Endothelial cell of umbilical vein (primary cell): ENCODE data around the gene KDM6B. TPM values are rescaled to one million over a fixed set of nuclear protein-coding genes. Genes with fewer than 3 reads are reported as not detected.

ENCODE experiments used
- BruUV-seq: library from RNA; stranded (reverse); fragments of 400-500 nt; replicated peaks from 2 replicates; lab custom pipeline; 2021; lab: Mats Ljungman, UMichigan
- CTCF ChIA-PET: fragments of 300-600, 350-600 bp; sonication (Branson Sonifier 250); formaldehyde crosslinking; loops from one replicate; lab custom pipeline; 2021; ENCODE audit warnings: antibody characterized with exemption, inconsistent platforms; lab: Charles Lee
- POLR2A ChIA-PET: fragments of 300-600, 350-600 bp; sonication (Branson Sonifier 250); formaldehyde crosslinking; loops from one replicate; lab custom pipeline; 2021; ENCODE audit warnings: antibody characterized with exemption, inconsistent platforms; lab: Charles Lee
- DNase-seq: peaks from one replicate; pipeline ENCODE4 v3.0.0-alpha.2; 2011; ENCODE audit warnings: low read depth, low spot score
- FAIRE-seq: peaks from 2 replicates; lab custom pipeline; 2011; peaks lifted over from hg19 to GRCh38; lab: Jason Lieb, UNC
- H2AFZ ChIP-seq: 2 replicates; pipeline ENCODE4 v1.6.0; 2012; ENCODE audit warnings: low read depth, low read length, control low read depth, inconsistent platforms
- H3K27ac ChIP-seq: 2 replicates; pipeline ENCODE4 v1.5.1; 2011; ENCODE audit warnings: low read depth, mild to moderate bottlenecking, control low read depth, low read length, moderate library complexity; ENCODE audit not compliant: insufficient read depth
- H3K27me3 ChIP-seq, 2 experiments: 2 replicates each; pipeline versions ENCODE4 v1.6.0 to v1.6.1; 2011; ENCODE audit warnings: low read length in 2 of 2, mixed read lengths in 1 of 2; ENCODE audit not compliant: control insufficient read depth in 2 of 2, insufficient read depth in 2 of 2
- H3K36me3 ChIP-seq, 2 experiments: 2 replicates in 1 of 2; 3 replicates in 1 of 2; pipeline ENCODE4 v1.5.1; 2011; ENCODE audit warnings: low read length in 2 of 2, mild to moderate bottlenecking in 1 of 2, moderate library complexity in 1 of 2; ENCODE audit not compliant: control insufficient read depth in 2 of 2, insufficient read depth in 2 of 2; ENCODE audit errors: extremely low read depth in 1 of 2
- H3K4me1 ChIP-seq: 3 replicates; pipeline ENCODE4 v1.5.1; 2011; ENCODE audit warnings: mild to moderate bottlenecking, low read length; ENCODE audit not compliant: control insufficient read depth, insufficient read depth; ENCODE audit errors: extremely low read depth
- H3K4me2 ChIP-seq: 2 replicates; pipeline ENCODE4 v1.6.1; 2011; ENCODE audit warnings: low read length, control low read depth, mixed read lengths; ENCODE audit not compliant: insufficient read depth
- H3K4me3 ChIP-seq, 3 experiments: fragments of 200-600 bp in 1 of 3; sonication (generic), shearing (Covaris generic) in 1 of 3; replicated peaks in 1 of 3; 2 replicates each; pipeline ENCODE4 v1.5.1; 2011 to 2016; ENCODE audit warnings: control low read depth in 3 of 3, low read length in 3 of 3, mild to moderate bottlenecking in 2 of 3, inconsistent platforms in 1 of 3, low read depth in 1 of 3, moderate library complexity in 1 of 3; ENCODE audit not compliant: insufficient read depth in 1 of 3
- H3K79me2 ChIP-seq: 2 replicates; pipeline ENCODE4 v1.6.0; 2012; ENCODE audit warnings: low read length, inconsistent platforms; ENCODE audit not compliant: control insufficient read depth, insufficient read depth
- H3K9ac ChIP-seq: replicated peaks from 2 replicates; pipeline ENCODE3; 2011; ENCODE audit warnings: low read length, control low read depth; ENCODE audit not compliant: insufficient read depth; ENCODE audit errors: extremely low read depth
- H3K9me1 ChIP-seq: replicated peaks from 3 replicates; pipeline ENCODE4 v1.6.0; 2011; ENCODE audit warnings: mild to moderate bottlenecking, low read length; ENCODE audit not compliant: control insufficient read depth, insufficient read depth; ENCODE audit errors: extremely low read depth
- H3K9me3 ChIP-seq: replicated peaks from 2 replicates; pipeline ENCODE4 v1.5.1; 2012; ENCODE audit warnings: low read length, inconsistent platforms; ENCODE audit not compliant: control insufficient read depth, insufficient read depth
- H4K20me1 ChIP-seq: replicated peaks from 2 replicates; pipeline ENCODE3; 2011; ENCODE audit warnings: mild to moderate bottlenecking, low read length; ENCODE audit not compliant: control insufficient read depth, insufficient read depth; ENCODE audit errors: extremely low read depth
- EZH2 ChIP-seq: IDR thresholded peaks from 2 replicates; pipeline ENCODE4 v1.6.1; 2012; ENCODE audit warnings: borderline replicate concordance, low read depth, mild to moderate bottlenecking, moderate library complexity, low read length, inconsistent platforms; ENCODE audit not compliant: severe bottlenecking
- FOS ChIP-seq: IDR thresholded peaks from 2 replicates; pipeline ENCODE4 v1.6.1; 2011; ENCODE audit warnings: mild to moderate bottlenecking, low read length, moderate library complexity, borderline replicate concordance; ENCODE audit not compliant: insufficient read depth
- GATA2 ChIP-seq: IDR thresholded peaks from 2 replicates; pipeline ENCODE4 v1.7.0; 2011; ENCODE audit warnings: low read depth, mild to moderate bottlenecking, moderate library complexity, mixed read lengths, low read length; ENCODE audit not compliant: insufficient read length, insufficient read depth
- JUN ChIP-seq: IDR thresholded peaks from 2 replicates; pipeline ENCODE4 v1.6.1; 2011; ENCODE audit warnings: borderline replicate concordance, low read depth; ENCODE audit not compliant: insufficient read length, insufficient read depth
- MYC ChIP-seq: IDR thresholded peaks from one replicate; pipeline ENCODE4 v1.6.1; 2011; ENCODE audit warnings: mild to moderate bottlenecking, low read depth, low read length
- POLR2A ChIP-seq: IDR thresholded peaks from 2 replicates; pipeline ENCODE4 v1.6.1; 2012; ENCODE audit warnings: low read depth, mild to moderate bottlenecking, control low read depth, low read length
- POLR2AphosphoS5 ChIP-seq: IDR thresholded peaks from 2 replicates; pipeline ENCODE4 v1.6.1; 2012; ENCODE audit warnings: low read depth, mild to moderate bottlenecking, control low read depth, low read length, moderate library complexity; ENCODE audit not compliant: insufficient read depth
- dilution Hi-C: fragments of 300-500 bp; cut with MboI; formaldehyde crosslinking; loops from one replicate; pipeline ENCODE4 v1.15.0; 2019; ENCODE audit warnings: low sequenced_read_pairs; ENCODE audit not compliant: extremely low pct_ligation_motif_present
- intact Hi-C: fragments of 100-400 bp; cut with micrococcal nuclease; formaldehyde crosslinking; loops from one replicate; pipeline ENCODE4 v1.10.0; 2022
- polyA plus RNA-seq, 4 experiments: library from polyadenylated mRNA; depleted of rRNA in 3 of 4; stranded (reverse) in 3 of 4; unstranded in 1 of 4; fragments of >200 nt; gene quantifications; 2 replicates each; pipeline versions ENCODE4 v1.2.1 to v1.2.3, GENCODE V29; 2011 to 2012; ENCODE audit warnings: missing spikeins in 1 of 4
- total RNA-seq: library from RNA; stranded (reverse); gene quantifications from 2 replicates; pipeline ENCODE4 v1.2.3, GENCODE V29; 2021
- TF ChIP-seq, protein P1 (sequence below): IDR thresholded peaks from 2 replicates; pipeline ENCODE4 v1.6.1; 2011; ENCODE audit not compliant: insufficient read depth, insufficient read length
- TF ChIP-seq, protein P2 (sequence below), 2 donors: IDR thresholded peaks; 1 replicate in 1 of 2; 2 replicates in 1 of 2; pipeline ENCODE4 v1.5.1; 2011; ENCODE audit warnings: low read length in 2 of 2, mild to moderate bottlenecking in 2 of 2, moderate library complexity in 2 of 2, control low read depth in 1 of 2, inconsistent platforms in 1 of 2, low read depth in 1 of 2; ENCODE audit not compliant: insufficient read depth in 1 of 2; ENCODE audit errors: extremely low read depth in 1 of 2

Gene KDM6B
- total and polyA plus RNA-seq, 2 donors (not counting 3 experiments of a cell fraction or from before 2014, with no cell fraction given) = 1.8 to 17.8 TPM

DNA sequence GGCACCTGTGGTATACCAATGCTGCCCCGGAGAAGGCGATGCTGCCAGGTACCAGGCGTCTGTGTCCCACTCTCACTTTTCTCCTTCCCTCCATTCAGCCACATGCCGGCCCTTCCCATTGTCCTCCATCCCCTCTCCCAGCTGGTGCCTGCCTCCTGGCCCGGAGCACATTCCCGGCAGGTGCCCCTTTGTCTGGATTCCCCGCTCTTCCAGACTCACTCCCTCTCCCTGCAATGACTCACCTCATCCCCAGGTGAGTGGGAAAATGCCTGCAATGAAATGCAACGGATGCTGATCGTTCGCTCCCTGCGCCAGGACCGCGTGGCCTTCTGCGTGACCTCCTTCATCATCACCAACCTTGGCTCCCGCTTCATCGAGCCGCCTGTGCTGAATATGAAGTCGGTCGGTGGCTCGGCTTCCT is 10.4 kb upstream of the KDM6B start:
- no peak overlapping the region for H3K4me3 ChIP-seq
- FAIRE-seq (no peak), DNase-seq (no peak)
- H3K79me2 ChIP-seq = no peaks in the 10 kb centered on the region
- intact Hi-C loops (loop anchor here (2.0 to 5.0 kb wide), 3 partner anchors 81 to 234 kb away; no protein-coding TSS in a partner anchor), dilution Hi-C loops (no loop called here)
- peaks cover 2 to 6% of the 10 kb centered on the region in 2 experiments for H3K27me3 ChIP-seq
- no peak overlapping the region for H3K27ac ChIP-seq
- H3K9me3 ChIP-seq = no peaks in the 10 kb centered on the region
- no peak overlapping the region for H3K4me2 ChIP-seq
- ChIA-PET POLR2A (no interaction called here), CTCF (interaction anchor here (0.7 to 8.6 kb wide), 7 partner anchors 12 to 234 kb away, joined by 3 to 121 read pairs (median 3); partner anchors contain the start of gene NAA38)
- no peak overlapping the region for H3K9ac ChIP-seq
- no peak overlapping the region for H2AFZ ChIP-seq
- H3K9me1 ChIP-seq = no peaks in the 10 kb centered on the region
- TF ChIP-seq POLR2A (no peak), GATA2 (no peak), JUN (no peak), EZH2 (no peak), FOS (no peak), MYC (no peak), POLR2AphosphoS5 (no peak)
- TF ChIP-seq, protein P1, sequence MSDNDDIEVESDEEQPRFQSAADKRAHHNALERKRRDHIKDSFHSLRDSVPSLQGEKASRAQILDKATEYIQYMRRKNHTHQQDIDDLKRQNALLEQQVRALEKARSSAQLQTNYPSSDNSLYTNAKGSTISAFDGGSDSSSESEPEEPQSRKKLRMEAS = no peak
- TF ChIP-seq, protein P2, sequence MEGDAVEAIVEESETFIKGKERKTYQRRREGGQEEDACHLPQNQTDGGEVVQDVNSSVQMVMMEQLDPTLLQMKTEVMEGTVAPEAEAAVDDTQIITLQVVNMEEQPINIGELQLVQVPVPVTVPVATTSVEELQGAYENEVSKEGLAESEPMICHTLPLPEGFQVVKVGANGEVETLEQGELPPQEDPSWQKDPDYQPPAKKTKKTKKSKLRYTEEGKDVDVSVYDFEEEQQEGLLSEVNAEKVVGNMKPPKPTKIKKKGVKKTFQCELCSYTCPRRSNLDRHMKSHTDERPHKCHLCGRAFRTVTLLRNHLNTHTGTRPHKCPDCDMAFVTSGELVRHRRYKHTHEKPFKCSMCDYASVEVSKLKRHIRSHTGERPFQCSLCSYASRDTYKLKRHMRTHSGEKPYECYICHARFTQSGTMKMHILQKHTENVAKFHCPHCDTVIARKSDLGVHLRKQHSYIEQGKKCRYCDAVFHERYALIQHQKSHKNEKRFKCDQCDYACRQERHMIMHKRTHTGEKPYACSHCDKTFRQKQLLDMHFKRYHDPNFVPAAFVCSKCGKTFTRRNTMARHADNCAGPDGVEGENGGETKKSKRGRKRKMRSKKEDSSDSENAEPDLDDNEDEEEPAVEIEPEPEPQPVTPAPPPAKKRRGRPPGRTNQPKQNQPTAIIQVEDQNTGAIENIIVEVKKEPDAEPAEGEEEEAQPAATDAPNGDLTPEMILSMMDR (IDR thresholded peaks at IDR 0.05; ENCODE audit: extremely low read depth in 1 of 2, insufficient read depth in 1 of 2, low read depth in 1 of 2, low read length in 2 of 2) = no peak
- H4K20me1 ChIP-seq = no peaks in the 10 kb centered on the region
- no TSS peak for BruUV-seq
- no peaks in the 10 kb centered on the region for H3K4me1 ChIP-seq
- H3K36me3 ChIP-seq = no peaks in the 10 kb centered on the region
